ENCODE data around the gene GPC2.

GRCh38 chr7:100132697-100133151, 44.5 kb downstream of the GPC2 start:
- TF ChIP-seq, protein P1, sequence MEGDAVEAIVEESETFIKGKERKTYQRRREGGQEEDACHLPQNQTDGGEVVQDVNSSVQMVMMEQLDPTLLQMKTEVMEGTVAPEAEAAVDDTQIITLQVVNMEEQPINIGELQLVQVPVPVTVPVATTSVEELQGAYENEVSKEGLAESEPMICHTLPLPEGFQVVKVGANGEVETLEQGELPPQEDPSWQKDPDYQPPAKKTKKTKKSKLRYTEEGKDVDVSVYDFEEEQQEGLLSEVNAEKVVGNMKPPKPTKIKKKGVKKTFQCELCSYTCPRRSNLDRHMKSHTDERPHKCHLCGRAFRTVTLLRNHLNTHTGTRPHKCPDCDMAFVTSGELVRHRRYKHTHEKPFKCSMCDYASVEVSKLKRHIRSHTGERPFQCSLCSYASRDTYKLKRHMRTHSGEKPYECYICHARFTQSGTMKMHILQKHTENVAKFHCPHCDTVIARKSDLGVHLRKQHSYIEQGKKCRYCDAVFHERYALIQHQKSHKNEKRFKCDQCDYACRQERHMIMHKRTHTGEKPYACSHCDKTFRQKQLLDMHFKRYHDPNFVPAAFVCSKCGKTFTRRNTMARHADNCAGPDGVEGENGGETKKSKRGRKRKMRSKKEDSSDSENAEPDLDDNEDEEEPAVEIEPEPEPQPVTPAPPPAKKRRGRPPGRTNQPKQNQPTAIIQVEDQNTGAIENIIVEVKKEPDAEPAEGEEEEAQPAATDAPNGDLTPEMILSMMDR (IDR thresholded peaks at IDR 0.05), result peak; percentile 86 to 88
- no peak for TF ChIP-seq POLR2AphosphoS5 (IDR thresholded peaks at IDR 0.05)
- TF ChIP-seq POLR2A (IDR thresholded peaks at IDR 0.05), result no peak
- TF ChIP-seq EP300 (IDR thresholded peaks at IDR 0.05), result no peak
